HG03469 (cell line): ENCODE data around the gene RALB.

Experiments used
- ATAC-seq: cut with Tn5 transposase; IDR thresholded peaks from one replicate; pipeline ENCODE4 v1.9.1; 2021; ENCODE audit warnings: mild to moderate bottlenecking, moderate library complexity, moderate number of reproducible peaks; ENCODE audit not compliant: unreplicated experiment

Gene RALB

GRCh38 chr2:120261387-120262006, 8.8 kb downstream of the RALB start:
- ATAC-seq, result peak; percentile 64

- ATAC-seq, result no peak
Measured at GRCh38 chr2:120262150-120262549, 9.5 kb downstream of the RALB start.

GRCh38 chr2:120262761-120263428, 10.2 kb downstream of the RALB start:
- no peak for ATAC-seq

- ATAC-seq, result peak; percentile 41
Measured at GRCh38 chr2:120265006-120265405, 12.4 kb downstream of the RALB start.

- no peak for ATAC-seq
Measured at GRCh38 chr2:120267348-120267747, 14.7 kb downstream of the RALB start.

- no peak for ATAC-seq
Measured at GRCh38 chr2:120269076-120269744, 16.6 kb downstream of the RALB start.

- no peak for ATAC-seq
Measured at GRCh38 chr2:120269816-120270215, 17.2 kb downstream of the RALB start.

GRCh38 chr2:120271711-120272379, 19.2 kb downstream of the RALB start:
- no peak for ATAC-seq

GRCh38 chr2:120272763-120273481, 20.3 kb downstream of the RALB start:
- ATAC-seq, result no peak

- no peak for ATAC-seq
Measured at GRCh38 chr2:120275617-120276400, 23.2 kb downstream of the RALB start.

- no peak for ATAC-seq
Measured at GRCh38 chr2:120277505-120278205, 25.0 kb downstream of the RALB start.

GRCh38 chr2:120278901-120279300, 26.2 kb downstream of the RALB start:
- ATAC-seq, result no peak

- no peak for ATAC-seq
Measured at GRCh38 chr2:120279708-120280107, 27.1 kb downstream of the RALB start.

GRCh38 chr2:120283649-120284048, 31.0 kb downstream of the RALB start:
- ATAC-seq, result no peak

GRCh38 chr2:120285056-120285455, 32.4 kb downstream of the RALB start:
- no peak for ATAC-seq

GRCh38 chr2:120287183-120288015, 34.7 kb downstream of the RALB start:
- peak; percentile 98 for ATAC-seq

- ATAC-seq, result no peak
Measured at GRCh38 chr2:120288016-120288373, 35.3 kb downstream of the RALB start.

- ATAC-seq, result no peak
Measured at GRCh38 chr2:120289221-120289906, 36.7 kb downstream of the RALB start.
